Suprapubic skin (tissue), 4 donors: ENCODE results near the gene EMILIN3.

Source experiments
- EP300 ChIP-seq: sonication (generic); formaldehyde crosslinking; IDR thresholded peaks from one replicate; pipeline ENCODE4 v1.6.1; 2017; ENCODE audit warnings: antibody characterized with exemption
- POLR2A ChIP-seq, 2 donors: fragments of 450-650 bp; IDR thresholded peaks; one replicate each; pipeline ENCODE4 v1.6.1; 2017; ENCODE audit warnings: antibody characterized with exemption in 2 of 2, mild to moderate bottlenecking in 2 of 2, moderate library complexity in 2 of 2
- POLR2AphosphoS5 ChIP-seq, 3 donors: sonication (generic); formaldehyde crosslinking; IDR thresholded peaks; one replicate each; pipeline ENCODE4 v1.6.1; 2017; ENCODE audit warnings: antibody characterized with exemption in 3 of 3
- TF ChIP-seq, protein P1 (sequence below), 2 donors: fragments of 200-600 bp in 1 of 2; fragments of 450-650 bp in 1 of 2; sonication (generic) in 1 of 2; IDR thresholded peaks; one replicate each; pipeline ENCODE4 v1.5.1; 2016 to 2019; ENCODE audit warnings: antibody characterized with exemption in 2 of 2, mild to moderate bottlenecking in 1 of 2, moderate library complexity in 1 of 2

DNA sequence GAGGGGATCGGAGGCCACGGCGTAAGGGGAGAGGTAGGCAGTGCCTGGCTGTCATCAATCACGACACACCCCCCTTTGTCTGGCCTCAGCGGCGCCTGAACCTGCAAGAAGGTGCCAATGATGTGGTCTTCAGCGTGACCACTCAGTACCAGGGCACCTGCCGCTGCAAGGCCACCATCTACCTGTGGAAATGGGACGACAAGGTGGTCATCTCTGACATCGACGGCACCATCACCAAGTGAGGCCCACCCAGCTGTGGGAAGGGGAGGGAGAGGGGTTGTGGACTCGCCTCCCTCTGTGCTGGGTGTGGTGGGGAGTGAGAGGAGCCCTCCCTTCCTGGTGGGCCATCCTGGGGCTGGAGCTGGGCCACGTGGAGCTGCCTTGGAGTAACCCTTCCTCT lies 9.7 kb downstream of the EMILIN3 start:
- TF ChIP-seq POLR2AphosphoS5 (IDR thresholded peaks at IDR 0.05): no peak
- TF ChIP-seq POLR2A (IDR thresholded peaks at IDR 0.05): no peak
- TF ChIP-seq, protein P1, sequence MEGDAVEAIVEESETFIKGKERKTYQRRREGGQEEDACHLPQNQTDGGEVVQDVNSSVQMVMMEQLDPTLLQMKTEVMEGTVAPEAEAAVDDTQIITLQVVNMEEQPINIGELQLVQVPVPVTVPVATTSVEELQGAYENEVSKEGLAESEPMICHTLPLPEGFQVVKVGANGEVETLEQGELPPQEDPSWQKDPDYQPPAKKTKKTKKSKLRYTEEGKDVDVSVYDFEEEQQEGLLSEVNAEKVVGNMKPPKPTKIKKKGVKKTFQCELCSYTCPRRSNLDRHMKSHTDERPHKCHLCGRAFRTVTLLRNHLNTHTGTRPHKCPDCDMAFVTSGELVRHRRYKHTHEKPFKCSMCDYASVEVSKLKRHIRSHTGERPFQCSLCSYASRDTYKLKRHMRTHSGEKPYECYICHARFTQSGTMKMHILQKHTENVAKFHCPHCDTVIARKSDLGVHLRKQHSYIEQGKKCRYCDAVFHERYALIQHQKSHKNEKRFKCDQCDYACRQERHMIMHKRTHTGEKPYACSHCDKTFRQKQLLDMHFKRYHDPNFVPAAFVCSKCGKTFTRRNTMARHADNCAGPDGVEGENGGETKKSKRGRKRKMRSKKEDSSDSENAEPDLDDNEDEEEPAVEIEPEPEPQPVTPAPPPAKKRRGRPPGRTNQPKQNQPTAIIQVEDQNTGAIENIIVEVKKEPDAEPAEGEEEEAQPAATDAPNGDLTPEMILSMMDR (IDR thresholded peaks at IDR 0.05): no peak
- TF ChIP-seq EP300: no peak
